Nephron progenitor cell (in vitro differentiated cells): ENCODE results near the gene POU2F3.
A peak's percentile ranks its signal among the peaks of the same experiment; 100 is the strongest.

Experiments used
- DNase-seq: peaks from one replicate; pipeline ENCODE4 v3.0.0; 2021
- H3K27ac Mint-ChIP-seq: 2 replicates; pipeline ENCODE4 v1.8.0; 2021; ENCODE audit warnings: mild to moderate bottlenecking, moderate library complexity, mixed read lengths
- H3K27me3 Mint-ChIP-seq: 2 replicates; pipeline ENCODE4 v1.8.0; 2021; ENCODE audit warnings: mild to moderate bottlenecking, low read depth, mixed read lengths; ENCODE audit not compliant: poor library complexity
- H3K36me3 Mint-ChIP-seq: 2 replicates; pipeline ENCODE4 v1.8.0; 2021; ENCODE audit warnings: low read depth, mixed read lengths
- H3K4me1 Mint-ChIP-seq: 2 replicates; pipeline ENCODE4 v1.8.0; 2021; ENCODE audit warnings: mixed read lengths
- H3K4me3 Mint-ChIP-seq: 2 replicates; pipeline ENCODE4 v1.8.0; 2021; ENCODE audit warnings: mild to moderate bottlenecking, moderate library complexity, mixed read lengths
- H3K9me3 Mint-ChIP-seq: 2 replicates; pipeline ENCODE4 v1.8.0; 2021; ENCODE audit warnings: mild to moderate bottlenecking, moderate library complexity, mixed read lengths
- CTCF ChIP-seq: fragments of 200-600 bp; sonication (generic); IDR thresholded peaks from 2 replicates; pipeline ENCODE4 v1.5.0; 2021; ENCODE audit warnings: antibody characterized with exemption

POU2F3 gene

GRCh38 chr11:120333801-120334200, 93.9 kb downstream of the POU2F3 start:
- H3K27ac Mint-ChIP-seq: no peak overlapping the region

GRCh38 chr11:120334332-120334731, 94.4 kb downstream of the POU2F3 start:
- DNase-seq: no peak
- Mint-ChIP-seq H3K9me3 (no peaks in the 10 kb centered on the region), H3K4me3 (no peak overlapping the region), H3K27me3 (no peaks in the 10 kb centered on the region), H3K27ac (no peak overlapping the region), H3K4me1 (peaks cover 31% of the 10 kb centered on the region), H3K36me3 (peaks cover 10% of the 10 kb centered on the region)
- TF ChIP-seq CTCF: no peak

More at GRCh38 chr11:120333801-120334200, 93.9 kb downstream of the POU2F3 start:
- peaks cover 10% of the 10 kb centered on the region for H3K36me3 Mint-ChIP-seq
- DNase-seq: no peak
- no peaks in the 10 kb centered on the region for H3K9me3 Mint-ChIP-seq
- no peak for TF ChIP-seq CTCF
- no peaks in the 10 kb centered on the region for H3K27me3 Mint-ChIP-seq
- H3K4me3 Mint-ChIP-seq: no peak overlapping the region
- peaks cover 26% of the 10 kb centered on the region for H3K4me1 Mint-ChIP-seq

DNA sequence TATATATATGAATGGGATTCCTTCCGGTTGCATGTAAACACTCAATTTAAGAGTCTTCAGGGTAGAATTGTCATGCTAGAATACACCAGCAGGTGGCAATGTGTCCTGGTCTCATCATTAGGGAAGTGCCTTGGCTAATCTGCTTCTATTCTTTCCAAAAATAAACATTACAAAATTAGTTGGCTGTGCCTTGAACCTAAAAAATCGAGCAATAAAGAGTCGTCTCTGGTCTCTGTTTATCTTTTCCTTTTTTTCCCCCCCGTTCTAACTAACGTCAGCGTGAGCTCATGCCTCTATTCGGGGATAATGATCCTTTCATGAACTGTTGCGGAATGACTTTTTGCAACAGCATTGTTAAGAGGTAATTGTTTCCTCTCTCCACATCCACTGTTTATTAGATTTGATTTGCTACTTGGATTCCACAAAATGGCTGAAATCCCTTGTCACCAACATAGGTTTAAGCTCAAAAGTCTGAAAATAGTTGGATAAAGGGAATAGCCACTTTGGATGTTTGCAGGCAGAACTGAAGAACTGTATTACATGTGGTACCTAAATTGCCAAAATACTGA, 95.0 kb downstream of the POU2F3 start:
- peak; percentile 68 for TF ChIP-seq CTCF
- no peaks in the 10 kb centered on the region for H3K27me3 Mint-ChIP-seq
- H3K4me1 Mint-ChIP-seq: peaks cover 38% of the 10 kb centered on the region
- peak; percentile 60 for DNase-seq
- peak overlapping the region; percentile 79 for H3K4me3 Mint-ChIP-seq
- H3K9me3 Mint-ChIP-seq: no peaks in the 10 kb centered on the region
- peaks cover 9% of the 10 kb centered on the region for H3K36me3 Mint-ChIP-seq
- no peak overlapping the region for H3K27ac Mint-ChIP-seq

DNA sequence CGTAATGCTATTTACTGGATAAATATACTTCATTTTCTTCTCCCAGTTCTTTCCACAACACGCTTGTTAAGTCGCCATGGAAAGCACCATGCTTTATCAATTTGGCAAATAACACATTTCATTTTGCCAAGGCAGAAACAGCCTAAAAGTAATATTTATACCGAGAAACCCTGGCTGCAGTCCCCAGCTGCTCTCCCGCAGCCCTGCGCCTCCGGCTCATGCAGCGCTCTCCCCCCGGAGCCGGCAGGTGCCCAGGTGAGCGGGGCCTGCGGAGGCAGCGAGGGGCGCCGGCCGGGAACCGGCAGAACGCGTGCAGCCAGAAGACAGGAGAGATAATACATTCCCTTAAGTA, 95.6 kb downstream of the POU2F3 start:
- H3K9me3 Mint-ChIP-seq: no peaks in the 10 kb centered on the region
- H3K27me3 Mint-ChIP-seq: no peaks in the 10 kb centered on the region
- no peak overlapping the region for H3K27ac Mint-ChIP-seq
- no peak for TF ChIP-seq CTCF
- DNase-seq: no peak
- peak overlapping the region; percentile 79 for H3K4me3 Mint-ChIP-seq
- H3K4me1 Mint-ChIP-seq: peaks cover 43% of the 10 kb centered on the region
- peaks cover 7% of the 10 kb centered on the region for H3K36me3 Mint-ChIP-seq

GRCh38 chr11:120335908-120336640, 96.1 kb downstream of the POU2F3 start, which contains the start of gene ARHGEF12:
Gene ARHGEF12, plus strand, starts transcription at chr11:120336413. Its CDS starts 831 bp downstream, at chr11:120337244.
- Mint-ChIP-seq H3K27me3 (no peaks in the 10 kb centered on the region), H3K27ac (peak within 1 kb of the TSS; percentile 99), H3K4me1 (peaks cover 46% of the 10 kb centered on the region), H3K4me3 (peak within 1 kb of the TSS; percentile 99), H3K9me3 (no peaks in the 10 kb centered on the region), H3K36me3 (peaks cover 9% of the 10 kb centered on the region)
- no peak for TF ChIP-seq CTCF
- peak; percentile 95 for DNase-seq
